A549 treated with CORT108297 at 1 μM for 4 hours (cell line): ENCODE results near the gene RRM2. TPM values are rescaled to one million over a fixed set of nuclear protein-coding genes. Genes with fewer than 3 reads are reported as not detected.

Experiments used
- total RNA-seq: library from RNA; stranded (reverse); fragments of 200-300 nt; extraction: Qiagen RNA extraction; gene quantifications from 5 replicates; pipeline ENCODE4 v1.2.3, GENCODE V29; 2022

The RRM2 gene
- total RNA-seq = 198 to 231 TPM (median 216 TPM) in 5 replicates

GRCh38 chr2:10122500-10123280 lies at the start of gene RRM2:
Gene RRM2, plus strand, starts transcription at chr2:10122739. Its CDS starts 60 bp downstream, at chr2:10122799.

GRCh38 chr2:10079870-10080535 lies 42.5 kb upstream of the RRM2 start, which contains the start of gene CYS1:
Gene CYS1, minus strand, starts transcription at chr2:10080411. Its CDS starts 188 bp downstream, at chr2:10080223.

Other genes starting within 250 kb of the RRM2 start
- 0.64 to 1.3 TPM (median 0.99 TPM) in 5 replicates for gene GRHL1, start 171.0 kb upstream of the RRM2 start, total RNA-seq
- 2.6 to 5.2 TPM (median 4.3 TPM) in 5 replicates for gene KLF11, start 79.2 kb upstream of the RRM2 start, total RNA-seq
- gene CYS1, start 42.3 kb upstream of the RRM2 start, total RNA-seq = 0.81 to 1.8 TPM (median 1.3 TPM) in 5 replicates
- 107 to 158 TPM (median 152 TPM) in 5 replicates for gene HPCAL1, start 180.2 kb downstream of the RRM2 start, total RNA-seq